ENCODE data around the gene VWA3A. TPM values are rescaled to one million over a fixed set of nuclear protein-coding genes. Genes with fewer than 3 reads are reported as not detected.

Gene VWA3A
- total RNA-seq, 1 donor, result 0.36 TPM

- Histone ChIP-seq H2AFZ (ENCODE audit: low read length) (no peak within 1 kb of the TSS), H3K27ac (ENCODE audit: low read depth, low read length) (no peak within 1 kb of the TSS), H4K20me1 (ENCODE audit: insufficient read depth, low read length) (no peaks in the 10 kb centered on the region), H3K4me3 (ENCODE audit: insufficient read depth, low read length) (no peak within 1 kb of the TSS), H3K4me1 (ENCODE audit: insufficient read depth, low read length) (no peaks in the 10 kb centered on the region), H3K4me2 (ENCODE audit: insufficient read depth, low read length) (no peak within 1 kb of the TSS), H3K27me3 (ENCODE audit: insufficient read depth, low read length) (peaks cover 7% of the 10 kb centered on the region), H3K36me3 (ENCODE audit: insufficient read depth, low read length) (no peaks in the 10 kb centered on the region), H3K9me3 (ENCODE audit: low read depth, low read length) (no peaks in the 10 kb centered on the region), H3K79me2 (ENCODE audit: insufficient read depth, low read length) (no peaks in the 10 kb centered on the region)
- DNase-seq (ENCODE audit: insufficient read length, low spot score, missing footprints), result no peak
- no peak for TF ChIP-seq CTCF (IDR thresholded peaks at IDR 0.05; ENCODE audit: extremely low read depth, low read depth, low read length)
Observed at GRCh38 chr16:22161999-22162655, 69.8 kb downstream of the VWA3A start, which contains the start of gene SDR42E2. TSS of gene SDR42E2 (plus strand) at chr16:22162506. CDS start at chr16:22165583, 3,077 bp downstream.

GRCh38 chr16:22162656-22163009 is 70.3 kb downstream of the VWA3A start:
- Histone ChIP-seq H3K4me3 (ENCODE audit: insufficient read depth, low read length) (no peak overlapping the region), H2AFZ (ENCODE audit: low read length) (no peak overlapping the region), H3K36me3 (ENCODE audit: insufficient read depth, low read length) (no peaks in the 10 kb centered on the region), H3K27ac (ENCODE audit: low read depth, low read length) (no peak overlapping the region), H4K20me1 (ENCODE audit: insufficient read depth, low read length) (no peaks in the 10 kb centered on the region), H3K79me2 (ENCODE audit: insufficient read depth, low read length) (no peaks in the 10 kb centered on the region), H3K4me2 (ENCODE audit: insufficient read depth, low read length) (no peak overlapping the region), H3K27me3 (ENCODE audit: insufficient read depth, low read length) (peaks cover 7% of the 10 kb centered on the region), H3K4me1 (ENCODE audit: insufficient read depth, low read length) (no peaks in the 10 kb centered on the region), H3K9me3 (ENCODE audit: low read depth, low read length) (no peaks in the 10 kb centered on the region)
- no peak for TF ChIP-seq CTCF (IDR thresholded peaks at IDR 0.05; ENCODE audit: extremely low read depth, low read depth, low read length)
- no peak for DNase-seq (ENCODE audit: insufficient read length, low spot score, missing footprints)

- Histone ChIP-seq H2AFZ (ENCODE audit: low read length) (no peak overlapping the region), H3K27ac (ENCODE audit: low read depth, low read length) (no peak overlapping the region), H3K4me1 (ENCODE audit: insufficient read depth, low read length) (no peaks in the 10 kb centered on the region), H4K20me1 (ENCODE audit: insufficient read depth, low read length) (no peaks in the 10 kb centered on the region), H3K36me3 (ENCODE audit: insufficient read depth, low read length) (no peaks in the 10 kb centered on the region), H3K9me3 (ENCODE audit: low read depth, low read length) (no peaks in the 10 kb centered on the region), H3K27me3 (ENCODE audit: insufficient read depth, low read length) (peaks cover 7% of the 10 kb centered on the region), H3K79me2 (ENCODE audit: insufficient read depth, low read length) (no peaks in the 10 kb centered on the region), H3K4me3 (ENCODE audit: insufficient read depth, low read length) (no peak overlapping the region), H3K4me2 (ENCODE audit: insufficient read depth, low read length) (no peak overlapping the region)
- TF ChIP-seq CTCF (IDR thresholded peaks at IDR 0.05; ENCODE audit: extremely low read depth, low read depth, low read length), result no peak
- no peak for DNase-seq (ENCODE audit: insufficient read length, low spot score, missing footprints)
Observed at GRCh38 chr16:22163806-22164205, 71.5 kb downstream of the VWA3A start.

DNA sequence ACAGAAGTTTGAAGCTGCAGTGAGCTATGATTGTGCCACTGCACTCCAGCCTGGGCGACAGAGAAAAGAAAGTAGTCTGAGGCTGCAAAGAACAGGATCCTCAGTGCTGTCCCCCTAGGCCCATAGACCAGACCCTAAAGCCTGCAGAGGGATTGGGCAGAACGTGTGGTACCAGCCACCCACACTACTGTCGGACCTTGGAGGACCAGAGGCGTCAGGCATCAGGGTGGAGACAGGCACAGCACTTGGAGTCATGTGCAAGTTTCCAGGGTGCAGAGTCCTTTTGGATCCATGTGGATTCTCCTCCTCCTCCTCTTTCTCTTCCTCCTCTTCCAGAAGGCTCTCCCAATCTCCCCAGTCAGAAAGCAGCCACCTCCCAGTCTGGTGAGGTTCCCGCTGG is 72.1 kb downstream of the VWA3A start:
- Histone ChIP-seq H3K9me3 (ENCODE audit: low read depth, low read length) (no peaks in the 10 kb centered on the region), H3K36me3 (ENCODE audit: insufficient read depth, low read length) (no peaks in the 10 kb centered on the region), H3K79me2 (ENCODE audit: insufficient read depth, low read length) (no peaks in the 10 kb centered on the region), H3K27me3 (ENCODE audit: insufficient read depth, low read length) (peaks cover 7% of the 10 kb centered on the region), H2AFZ (ENCODE audit: low read length) (no peak overlapping the region), H4K20me1 (ENCODE audit: insufficient read depth, low read length) (no peaks in the 10 kb centered on the region), H3K27ac (ENCODE audit: low read depth, low read length) (no peak overlapping the region), H3K4me1 (ENCODE audit: insufficient read depth, low read length) (no peaks in the 10 kb centered on the region), H3K4me3 (ENCODE audit: insufficient read depth, low read length) (no peak overlapping the region), H3K4me2 (ENCODE audit: insufficient read depth, low read length) (no peak overlapping the region)
- no peak for TF ChIP-seq CTCF (IDR thresholded peaks at IDR 0.05; ENCODE audit: extremely low read depth, low read depth, low read length)
- DNase-seq (ENCODE audit: insufficient read length, low spot score, missing footprints), result no peak

Measured in osteoblast (primary cell).